Measurements from ENCODE around the gene SNORC. TPM values are rescaled to one million over a fixed set of nuclear protein-coding genes. Genes with fewer than 3 reads are reported as not detected.

SNORC gene
- total and polyA plus RNA-seq, 2 of the 4 experiments (the other 2 are of a cell fraction), result under 0.01 to 0.67 TPM

DNA sequence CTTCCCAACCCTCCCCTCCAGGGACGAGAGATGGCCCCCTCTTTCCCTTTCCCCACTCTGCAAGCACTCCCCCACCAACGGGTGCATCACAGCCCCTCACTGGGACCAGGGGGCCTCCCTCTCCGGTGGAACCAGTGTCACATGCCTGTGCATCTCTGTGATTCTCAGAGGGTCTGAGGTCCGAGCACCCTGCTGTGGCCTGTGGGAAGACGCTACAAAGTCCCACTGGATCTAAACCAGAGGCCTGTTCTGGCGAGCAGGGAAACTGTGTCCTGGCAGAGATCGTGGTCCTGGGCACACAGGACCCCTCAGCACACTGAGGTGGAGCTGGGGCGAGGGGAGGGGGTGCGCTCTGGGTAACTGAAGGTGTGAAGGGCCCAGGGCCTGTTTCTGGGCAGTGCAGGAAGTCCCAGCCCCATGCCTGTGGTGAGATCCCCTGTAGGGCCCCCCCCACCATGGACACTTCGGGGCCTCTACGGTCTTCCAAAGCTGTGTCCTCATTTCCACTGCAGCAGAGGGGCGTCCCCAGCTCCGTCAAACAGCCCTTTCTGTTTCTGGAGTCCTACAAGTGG is 8.0 kb downstream of the SNORC start:
- no peak overlapping the region for H3K4me3 ChIP-seq (ENCODE audit: insufficient read depth, low read depth, low read length)
- no peak overlapping the region for H2AK9ac ChIP-seq (replicated peaks; ENCODE audit: low read depth, low read length, poor library complexity)
- no peak overlapping the region for H3K4me2 ChIP-seq (ENCODE audit: low read depth, low read length)
- peaks cover 18% of the 10 kb centered on the region for H3K27me3 ChIP-seq (ENCODE audit: control insufficient read depth, insufficient read depth, low read length)
- CTCF ChIA-PET, result no interaction called here
- in situ Hi-C loops (cut with MboI; ENCODE audit: low sequenced_read_pairs), result no loop called here
- no peaks in the 10 kb centered on the region for H3K9me1 ChIP-seq (ENCODE audit: insufficient read depth, low read length)
- TF ChIP-seq BHLHE40 (IDR thresholded peaks at IDR 0.05; ENCODE audit: low read depth, low read length), result no peak
- TF ChIP-seq POLR2A (IDR thresholded peaks at IDR 0.05; ENCODE audit: low read depth, low read length), result no peak
- no peak for TF ChIP-seq CHD1 (IDR thresholded peaks at IDR 0.05; ENCODE audit: low read depth, low read length)
- no peak for TF ChIP-seq RAD21 (IDR thresholded peaks at IDR 0.05; ENCODE audit: low read length)
- TF ChIP-seq SMC3 (IDR thresholded peaks at IDR 0.05; ENCODE audit: low read depth, low read length), result no peak
- TF ChIP-seq RFX5 (IDR thresholded peaks at IDR 0.05; ENCODE audit: low read depth, low read length), result no peak
- no peak for TF ChIP-seq CEBPB (IDR thresholded peaks at IDR 0.05; ENCODE audit: low read depth, low read length)
- TF ChIP-seq MAZ (IDR thresholded peaks at IDR 0.05; ENCODE audit: borderline replicate concordance, low read depth, low read length), result no peak
- no peak for TF ChIP-seq RCOR1 (IDR thresholded peaks at IDR 0.05; ENCODE audit: insufficient replicate concordance, low read length)
- no peak for TF ChIP-seq MAFK (IDR thresholded peaks at IDR 0.05; ENCODE audit: low read depth, low read length)
- no peak for TF ChIP-seq MXI1 (IDR thresholded peaks at IDR 0.05; ENCODE audit: borderline replicate concordance, low read depth, low read length)
- no peak for TF ChIP-seq CTCF (conservative IDR thresholded peaks at IDR 0.05; ENCODE audit: low read depth, low read length)
- no peak for TF ChIP-seq FOS (IDR thresholded peaks at IDR 0.05; ENCODE audit: low read depth, low read length)
- TF ChIP-seq NFE2L2 (IDR thresholded peaks at IDR 0.05; ENCODE audit: low read depth, low read length), result no peak
- TF ChIP-seq, protein P1, sequence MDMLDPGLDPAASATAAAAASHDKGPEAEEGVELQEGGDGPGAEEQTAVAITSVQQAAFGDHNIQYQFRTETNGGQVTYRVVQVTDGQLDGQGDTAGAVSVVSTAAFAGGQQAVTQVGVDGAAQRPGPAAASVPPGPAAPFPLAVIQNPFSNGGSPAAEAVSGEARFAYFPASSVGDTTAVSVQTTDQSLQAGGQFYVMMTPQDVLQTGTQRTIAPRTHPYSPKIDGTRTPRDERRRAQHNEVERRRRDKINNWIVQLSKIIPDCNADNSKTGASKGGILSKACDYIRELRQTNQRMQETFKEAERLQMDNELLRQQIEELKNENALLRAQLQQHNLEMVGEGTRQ (IDR thresholded peaks at IDR 0.05; ENCODE audit: low read depth, low read length), result no peak
- no peak for TF ChIP-seq ELK1 (IDR thresholded peaks at IDR 0.05; ENCODE audit: borderline replicate concordance, low read depth, low read length)
- no peaks in the 10 kb centered on the region for H3K79me1 ChIP-seq (ENCODE audit: low read depth in 1 of 2, low read length in 2 of 2)
- H2BK120ac ChIP-seq (ENCODE audit: low read depth, low read length), result no peak overlapping the region
- H3K36me3 ChIP-seq (ENCODE audit: control insufficient read depth, insufficient read depth, low read length), result no peaks in the 10 kb centered on the region
- no peak overlapping the region for H4K8ac ChIP-seq (ENCODE audit: low read depth in 2 of 2, low read length in 2 of 2)
- dilution Hi-C loops (cut with HindIII; ENCODE audit: low sequenced_read_pairs, unreplicated experiment), result no loop called here
- no TSS peak for BruUV-seq (replicated peaks)
- H4K91ac ChIP-seq (ENCODE audit: insufficient read depth, low read depth, low read length), result no peak overlapping the region
- no peak overlapping the region for H3K18ac ChIP-seq (ENCODE audit: low read depth, low read length)
- intact Hi-C loops (cut with micrococcal nuclease), result no loop called here
- no peak overlapping the region for H3K9ac ChIP-seq (ENCODE audit: low read depth, low read length)
- no peak overlapping the region for H3K14ac ChIP-seq (replicated peaks; ENCODE audit: low read depth, low read length)
- H2AFZ ChIP-seq (replicated peaks; ENCODE audit: low read length, poor library complexity), result no peak overlapping the region
- no peak overlapping the region for H4K5ac ChIP-seq (ENCODE audit: low read depth, low read length)
- H2BK20ac ChIP-seq (ENCODE audit: low read depth, low read length), result no peak overlapping the region
- ATAC-seq (ENCODE audit: low read depth) (no peak), DNase-seq (no peak)
- H3K4ac ChIP-seq (ENCODE audit: low read depth, low read length), result no peak overlapping the region
- H3K27ac ChIP-seq (ENCODE audit: insufficient read depth, low read length), result no peak overlapping the region
- no peak overlapping the region for H3K23ac ChIP-seq (ENCODE audit: low read depth, low read length)
- H2BK15ac ChIP-seq (ENCODE audit: low read depth, low read length), result no peak overlapping the region
- H3K4me1 ChIP-seq (ENCODE audit: control insufficient read depth, insufficient read depth, low read length), result peaks cover 1% of the 10 kb centered on the region; the same call in 1 of the 2 replicates
- 100% methylated on average over 2 of the region's 13 CpGs; no CpG with 5 or more reads in 1 of the 2 experiments for WGBS, 2 experiments (ENCODE audit: extremely low coverage in 2 of 2, insufficient read length in 1 of 2)
- H4K20me1 ChIP-seq (ENCODE audit: insufficient read depth, low read length), result no peaks in the 10 kb centered on the region; the same call in 1 of the 2 replicates
- no peak overlapping the region for H2BK5ac ChIP-seq (ENCODE audit: low read depth, low read length, poor library complexity, severe bottlenecking)
- POLR2A ChIA-PET (ENCODE audit: unreplicated experiment), result no interaction called here
- H3K56ac ChIP-seq (ENCODE audit: extremely low read depth, insufficient read depth, low read length), result no peak overlapping the region
- H2AK5ac ChIP-seq (ENCODE audit: low read depth, low read length), result no peak overlapping the region
- H3K9me3 ChIP-seq (ENCODE audit: control insufficient read depth, insufficient read depth, low read length), result no peaks in the 10 kb centered on the region
